ENCODE results near the gene ANKRD63.

DNA sequence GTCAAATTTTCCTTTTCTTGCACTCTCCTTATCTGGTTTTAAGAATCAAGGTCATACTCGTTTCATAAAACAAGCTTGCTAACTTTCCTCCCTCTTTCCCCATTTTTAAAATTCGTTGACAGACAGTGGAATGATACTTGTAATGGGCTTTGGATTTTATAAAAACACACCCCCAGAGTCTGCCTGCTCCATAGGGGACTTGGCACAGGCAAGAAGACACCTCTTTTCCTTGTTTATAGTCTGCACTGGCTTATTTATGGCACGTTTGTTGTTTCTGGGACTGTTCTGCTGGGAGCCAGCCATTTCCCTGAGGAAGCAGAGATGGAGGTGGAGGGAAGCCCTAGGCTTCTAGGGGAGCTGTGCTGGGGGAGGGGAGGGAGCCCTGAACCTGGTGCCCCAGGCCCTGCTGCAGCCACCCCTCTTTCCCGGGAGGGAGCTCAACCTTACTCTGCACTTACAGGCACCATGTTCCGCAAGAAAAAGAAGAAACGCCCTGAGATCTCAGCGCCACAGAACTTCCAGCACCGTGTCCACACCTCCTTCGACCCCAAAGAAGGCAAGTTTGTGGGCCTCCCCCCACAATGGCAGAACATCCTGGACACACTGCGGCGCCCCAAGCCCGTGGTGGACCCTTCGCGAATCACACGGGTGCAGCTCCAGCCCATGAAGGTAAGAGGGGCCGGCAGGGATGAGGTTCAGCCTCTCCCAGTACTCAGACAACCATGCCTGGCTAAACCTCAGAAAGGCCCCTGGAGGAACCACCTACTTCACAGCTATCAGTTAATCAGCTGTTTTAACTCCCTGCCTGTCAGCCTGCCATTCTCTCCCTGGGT is 18.3 kb downstream of the ANKRD63 start:
- TF ChIP-seq, protein P1, sequence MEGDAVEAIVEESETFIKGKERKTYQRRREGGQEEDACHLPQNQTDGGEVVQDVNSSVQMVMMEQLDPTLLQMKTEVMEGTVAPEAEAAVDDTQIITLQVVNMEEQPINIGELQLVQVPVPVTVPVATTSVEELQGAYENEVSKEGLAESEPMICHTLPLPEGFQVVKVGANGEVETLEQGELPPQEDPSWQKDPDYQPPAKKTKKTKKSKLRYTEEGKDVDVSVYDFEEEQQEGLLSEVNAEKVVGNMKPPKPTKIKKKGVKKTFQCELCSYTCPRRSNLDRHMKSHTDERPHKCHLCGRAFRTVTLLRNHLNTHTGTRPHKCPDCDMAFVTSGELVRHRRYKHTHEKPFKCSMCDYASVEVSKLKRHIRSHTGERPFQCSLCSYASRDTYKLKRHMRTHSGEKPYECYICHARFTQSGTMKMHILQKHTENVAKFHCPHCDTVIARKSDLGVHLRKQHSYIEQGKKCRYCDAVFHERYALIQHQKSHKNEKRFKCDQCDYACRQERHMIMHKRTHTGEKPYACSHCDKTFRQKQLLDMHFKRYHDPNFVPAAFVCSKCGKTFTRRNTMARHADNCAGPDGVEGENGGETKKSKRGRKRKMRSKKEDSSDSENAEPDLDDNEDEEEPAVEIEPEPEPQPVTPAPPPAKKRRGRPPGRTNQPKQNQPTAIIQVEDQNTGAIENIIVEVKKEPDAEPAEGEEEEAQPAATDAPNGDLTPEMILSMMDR (IDR thresholded peaks at IDR 0.05; ENCODE audit: low read depth, low read length, poor library complexity, severe bottlenecking) = no peak
- TF ChIP-seq EZH2phosphoT487 (IDR thresholded peaks at IDR 0.05; ENCODE audit: borderline replicate concordance, low read length) = no peak
